Activated CD4-positive, alpha-beta T cell treated with anti-CD3 and anti-CD28 coated beads, Interleukin-2, amount 10 ng/mL, durations not matched to agents 7 days and 5 days (primary cell): Measurements from ENCODE around the gene SH2D4B. TPM values are rescaled to one million over a fixed set of nuclear protein-coding genes. Genes with fewer than 3 reads are reported as not detected.

Experiments
- CTCF ChIA-PET: fragments of 350-600 bp; sonication (Branson Sonifier 250); formaldehyde crosslinking; loops from one replicate; lab custom pipeline; 2021; ENCODE audit warnings: antibody characterized with exemption; lab: Charles Lee
- POLR2A ChIA-PET: fragments of 350-600 bp; sonication (Branson Sonifier 250); formaldehyde crosslinking; loops from one replicate; lab custom pipeline; 2021; ENCODE audit warnings: antibody characterized with exemption; lab: Charles Lee
- DNase-seq: peaks from one replicate; pipeline ENCODE4 v3.0.0-alpha.2; 2020
- H3K27ac Mint-ChIP-seq: one replicate; pipeline ENCODE4 v1.8.0; 2021; ENCODE audit warnings: mild to moderate bottlenecking, moderate library complexity, mixed read lengths
- H3K27me3 Mint-ChIP-seq: one replicate; pipeline ENCODE4 v1.8.0; 2021; ENCODE audit warnings: mixed read lengths
- H3K36me3 Mint-ChIP-seq: one replicate; pipeline ENCODE4 v1.8.0; 2021; ENCODE audit warnings: low read depth, mixed read lengths
- H3K4me1 Mint-ChIP-seq: one replicate; pipeline ENCODE4 v1.8.0; 2021; ENCODE audit warnings: mixed read lengths
- H3K4me3 Mint-ChIP-seq: one replicate; pipeline ENCODE4 v1.8.0; 2021; ENCODE audit warnings: mild to moderate bottlenecking, moderate library complexity, mixed read lengths
- H3K9me3 Mint-ChIP-seq: one replicate; pipeline ENCODE4 v1.8.0; 2021; ENCODE audit warnings: mixed read lengths
- total RNA-seq, 2 experiments: library from RNA; stranded (reverse); gene quantifications; one replicate each; pipeline ENCODE4 v1.2.3, GENCODE V29; 2021

Gene SH2D4B
- total RNA-seq, 2 experiments from 2014 or later: 0.07 to 0.10 TPM

DNA sequence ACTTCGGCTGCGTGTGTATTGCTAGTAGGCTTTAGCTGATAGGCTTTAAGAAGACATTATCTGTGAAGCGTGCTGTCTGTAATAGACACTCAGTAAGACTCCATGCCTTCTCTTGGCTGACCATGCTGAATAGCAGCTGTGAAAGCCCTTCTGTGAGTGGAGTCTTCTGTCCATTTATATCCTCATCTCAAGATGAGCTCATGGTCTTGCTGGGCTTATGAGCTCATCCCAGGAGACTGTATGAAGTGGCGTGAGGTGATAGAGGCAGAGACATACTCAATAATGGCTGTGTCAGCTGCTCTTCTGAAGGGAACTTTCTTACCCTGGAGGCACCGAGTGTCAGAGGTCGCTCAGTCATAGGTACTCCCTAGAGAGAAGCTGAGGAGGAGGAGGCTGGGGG lies 111.5 kb downstream of the SH2D4B start:
- DNase-seq: no peak
- CTCF ChIA-PET: interaction anchor here (0.9 kb wide), 1 partner anchor 12 kb away, joined by 4 read pairs; no protein-coding TSS in a partner anchor
- H3K27me3 Mint-ChIP-seq: peaks cover 3% of the 10 kb centered on the region
- H3K27ac Mint-ChIP-seq: no peak overlapping the region
- H3K4me1 Mint-ChIP-seq: no peaks in the 10 kb centered on the region
- no peak overlapping the region for H3K4me3 Mint-ChIP-seq
- peaks cover 4% of the 10 kb centered on the region for H3K9me3 Mint-ChIP-seq
- POLR2A ChIA-PET: no interaction called here
- H3K36me3 Mint-ChIP-seq: no peaks in the 10 kb centered on the region

DNA sequence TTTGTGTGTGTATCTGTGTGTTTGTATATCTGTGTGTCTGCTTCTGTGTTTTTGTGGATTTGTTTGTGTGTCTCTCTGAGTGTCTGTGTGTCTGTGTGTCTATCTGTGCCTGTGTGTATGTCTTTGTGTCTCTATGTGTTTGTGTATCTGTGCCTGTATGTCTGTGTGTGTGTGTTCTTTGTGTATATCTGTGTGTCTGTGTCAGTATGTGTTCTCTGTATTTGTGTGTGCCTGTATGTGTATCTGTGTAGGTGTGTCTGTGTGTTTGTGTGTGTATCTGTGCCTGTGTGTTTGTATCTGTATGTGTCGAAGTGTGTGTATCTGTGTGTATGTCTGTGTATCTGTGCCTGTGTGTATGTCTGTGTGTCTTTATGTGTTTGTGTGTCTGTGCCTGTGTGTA lies 118.2 kb downstream of the SH2D4B start:
- H3K36me3 Mint-ChIP-seq: no peaks in the 10 kb centered on the region
- ChIA-PET POLR2A (no interaction called here), CTCF (no interaction called here)
- H3K4me3 Mint-ChIP-seq: no peak overlapping the region
- H3K9me3 Mint-ChIP-seq: peaks cover 4% of the 10 kb centered on the region
- no peak for DNase-seq
- peaks cover 3% of the 10 kb centered on the region for H3K27me3 Mint-ChIP-seq
- H3K27ac Mint-ChIP-seq: no peak overlapping the region
- H3K4me1 Mint-ChIP-seq: no peaks in the 10 kb centered on the region

DNA sequence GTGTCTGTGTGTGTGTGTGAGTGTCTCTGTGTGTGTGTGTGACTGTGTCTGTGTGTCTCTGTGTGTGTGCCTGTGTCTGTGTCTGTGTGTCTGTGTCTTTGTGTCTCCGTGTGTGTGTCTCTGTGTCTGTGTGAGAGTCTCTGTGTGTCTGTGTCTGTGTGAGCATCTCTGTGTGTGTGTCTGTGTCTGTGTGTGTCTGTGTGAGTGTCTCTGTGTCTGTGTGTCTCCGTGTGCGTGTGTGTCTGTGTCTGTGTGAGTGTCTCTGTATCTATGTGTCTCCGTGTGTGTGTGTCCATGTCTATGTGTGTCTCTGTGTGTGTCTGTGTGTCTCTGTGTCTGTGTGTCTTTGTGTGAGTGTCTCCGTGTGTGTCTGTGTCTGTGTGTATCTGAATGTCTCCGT lies 120.4 kb downstream of the SH2D4B start:
- H3K36me3 Mint-ChIP-seq: no peaks in the 10 kb centered on the region
- H3K27me3 Mint-ChIP-seq: peaks cover 6% of the 10 kb centered on the region
- no peak for DNase-seq
- peaks cover 4% of the 10 kb centered on the region for H3K9me3 Mint-ChIP-seq
- no peak overlapping the region for H3K4me3 Mint-ChIP-seq
- peaks cover 2% of the 10 kb centered on the region for H3K4me1 Mint-ChIP-seq
- no peak overlapping the region for H3K27ac Mint-ChIP-seq
- ChIA-PET POLR2A (no interaction called here), CTCF (no interaction called here)

DNA sequence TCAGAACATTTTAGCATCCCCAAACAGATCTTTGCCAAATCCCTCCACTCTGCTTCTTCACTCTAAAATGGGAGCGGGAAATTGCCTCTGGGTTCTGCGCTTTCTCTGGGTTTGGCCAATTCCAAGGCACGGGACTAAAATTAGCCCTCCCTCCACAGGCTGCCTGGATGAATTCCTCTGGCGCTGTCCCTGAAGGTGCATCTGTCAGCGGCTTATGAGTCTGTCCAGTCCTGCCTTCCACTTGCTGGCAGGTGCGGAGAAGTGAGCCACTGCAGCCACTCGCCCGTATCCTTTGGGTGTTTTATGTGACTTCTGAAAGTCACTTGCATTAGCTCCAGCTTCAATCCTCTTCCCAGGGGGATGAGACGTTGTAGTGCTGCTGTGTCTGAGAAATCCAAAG lies 121.6 kb downstream of the SH2D4B start:
- CTCF ChIA-PET: interaction anchor here (1.6 kb wide), 1 partner anchor 14 kb away, joined by 4 read pairs; no protein-coding TSS in a partner anchor
- peaks cover 6% of the 10 kb centered on the region for H3K27me3 Mint-ChIP-seq
- no peak for DNase-seq
- H3K9me3 Mint-ChIP-seq: no peaks in the 10 kb centered on the region
- no peak overlapping the region for H3K27ac Mint-ChIP-seq
- H3K36me3 Mint-ChIP-seq: no peaks in the 10 kb centered on the region
- H3K4me3 Mint-ChIP-seq: no peak overlapping the region
- POLR2A ChIA-PET: no interaction called here
- H3K4me1 Mint-ChIP-seq: peaks cover 2% of the 10 kb centered on the region

DNA sequence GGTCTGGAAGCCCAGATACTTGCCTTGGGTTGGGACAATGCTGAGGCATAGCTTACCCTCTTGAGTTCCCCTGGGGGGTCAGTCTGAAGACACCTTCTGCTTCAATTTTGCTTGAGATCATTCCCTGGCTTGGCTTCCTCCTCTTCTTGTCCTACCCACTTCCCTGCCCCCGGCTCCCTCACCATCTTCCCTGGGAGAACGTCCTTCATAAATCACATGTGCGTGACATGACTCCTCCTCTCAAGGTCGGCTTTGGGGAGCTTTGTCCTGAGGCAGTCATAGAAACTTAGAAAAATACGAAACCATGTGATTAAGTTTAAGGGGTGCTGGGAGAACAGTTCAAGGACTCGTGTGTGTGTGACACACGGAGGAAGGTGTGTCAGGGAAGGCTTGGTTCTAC lies 122.6 kb downstream of the SH2D4B start:
- ChIA-PET POLR2A (no interaction called here), CTCF (interaction anchor here (1.3 to 1.6 kb wide), 2 partner anchors 8 to 15 kb away, joined by 3 to 4 read pairs; no protein-coding TSS in a partner anchor)
- H3K9me3 Mint-ChIP-seq: no peaks in the 10 kb centered on the region
- peaks cover 6% of the 10 kb centered on the region for H3K27me3 Mint-ChIP-seq
- H3K27ac Mint-ChIP-seq: no peak overlapping the region
- H3K4me1 Mint-ChIP-seq: peaks cover 2% of the 10 kb centered on the region
- no peak for DNase-seq
- H3K36me3 Mint-ChIP-seq: no peaks in the 10 kb centered on the region
- H3K4me3 Mint-ChIP-seq: no peak overlapping the region

DNA sequence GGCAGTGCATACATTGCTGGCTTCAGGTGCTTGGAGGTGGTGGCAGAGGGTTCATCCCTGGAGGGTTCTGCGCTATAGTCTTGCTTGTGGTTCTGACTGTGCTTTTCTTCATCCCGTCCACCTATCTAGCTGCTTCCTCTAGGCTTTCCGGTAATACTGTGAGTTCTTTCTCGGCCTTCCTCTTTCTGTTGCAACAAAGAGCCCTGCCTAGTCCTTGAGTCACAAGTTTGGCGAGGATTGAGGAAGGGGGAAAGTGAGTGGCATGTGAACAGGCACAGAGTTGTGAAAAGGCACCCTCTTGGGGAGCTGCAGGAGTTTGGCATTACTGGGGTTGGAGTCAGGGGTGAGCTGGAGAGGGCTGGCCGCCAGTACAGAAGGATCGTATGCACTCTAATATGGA lies 123.0 kb downstream of the SH2D4B start:
- POLR2A ChIA-PET: no interaction called here
- H3K4me3 Mint-ChIP-seq: no peak overlapping the region

DNA sequence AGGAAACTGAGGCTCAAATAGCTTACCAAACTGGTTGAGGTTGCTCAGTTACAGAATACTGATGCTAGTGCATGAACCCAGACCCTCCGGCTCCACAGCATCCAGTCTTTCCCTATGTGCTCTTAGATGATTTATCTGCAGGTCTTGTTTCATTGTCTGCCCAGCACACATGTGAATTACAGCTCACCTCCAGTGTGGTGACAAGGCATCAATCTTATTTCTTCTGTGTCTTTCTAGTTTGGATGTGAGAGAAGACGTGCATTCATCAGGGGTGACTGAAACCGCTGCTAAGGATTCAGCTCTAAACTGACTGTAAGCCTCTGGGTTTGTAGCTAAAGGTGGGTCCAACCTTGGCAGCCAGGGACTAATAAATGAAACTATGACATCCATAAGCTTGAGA lies 123.8 kb downstream of the SH2D4B start:
- CTCF ChIA-PET: interaction anchor here (1.2 to 2.4 kb wide), 3 partner anchors 9 to 13 kb away, joined by 3 to 9 read pairs (median 4); no protein-coding TSS in a partner anchor
- Mint-ChIP-seq H3K4me1 (peaks cover 2% of the 10 kb centered on the region), H3K36me3 (no peaks in the 10 kb centered on the region), H3K9me3 (no peaks in the 10 kb centered on the region), H3K27me3 (peaks cover 6% of the 10 kb centered on the region), H3K27ac (no peak overlapping the region), H3K4me3 (no peak overlapping the region)
- POLR2A ChIA-PET: no interaction called here
- DNase-seq: no peak

More for the DNA sequence above, 123.0 kb downstream of the SH2D4B start:
- Mint-ChIP-seq H3K36me3 (no peaks in the 10 kb centered on the region), H3K27ac (no peak overlapping the region), H3K4me1 (peaks cover 2% of the 10 kb centered on the region), H3K9me3 (no peaks in the 10 kb centered on the region), H3K27me3 (peaks cover 6% of the 10 kb centered on the region)
- CTCF ChIA-PET: interaction anchor here (1.2 to 1.6 kb wide), 3 partner anchors 8 to 15 kb away, joined by 3 to 4 read pairs (median 4); no protein-coding TSS in a partner anchor
- no peak for DNase-seq

DNA sequence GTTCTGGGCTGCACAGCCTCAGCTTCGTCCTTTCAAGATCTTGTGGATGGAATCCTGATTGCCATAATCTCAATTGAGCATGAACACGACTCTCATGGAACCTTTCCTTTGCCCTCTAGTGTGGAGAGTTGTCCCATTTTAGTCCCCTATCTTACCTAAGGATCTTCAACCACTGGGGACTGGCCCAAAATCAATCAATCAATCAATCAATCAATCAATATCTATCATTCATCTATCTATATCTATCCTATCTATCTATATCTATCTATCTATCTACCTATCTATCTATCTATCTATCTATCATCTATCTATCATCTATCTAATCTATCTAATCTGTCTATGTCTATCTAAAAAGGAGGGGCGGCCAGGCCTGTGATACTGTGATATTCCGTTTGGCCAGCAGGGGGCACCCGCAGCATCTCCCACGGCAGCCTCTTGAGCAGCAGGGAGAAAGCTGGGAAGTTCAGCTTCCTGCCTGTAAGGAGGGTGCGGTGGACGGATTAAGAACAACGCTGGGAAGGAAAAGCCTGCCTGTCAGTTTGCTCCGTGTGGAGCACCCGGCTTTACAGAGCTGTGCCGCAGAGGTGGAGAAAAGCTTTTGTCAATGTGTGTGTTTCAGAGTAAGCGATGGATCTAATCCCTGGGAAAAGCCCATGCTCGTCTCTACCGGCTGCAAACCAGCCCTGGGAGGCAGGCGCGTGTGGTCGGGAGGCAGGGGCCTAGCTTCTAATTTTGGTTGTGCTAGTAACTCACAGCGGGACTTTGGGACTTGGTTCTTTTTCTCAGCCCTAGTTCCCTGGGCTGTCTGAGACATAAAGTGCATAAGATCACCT lies 124.9 kb downstream of the SH2D4B start:
- ChIA-PET POLR2A (no interaction called here), CTCF (interaction anchor here (0.5 to 2.4 kb wide), 5 partner anchors 9 to 138 kb away, joined by 3 to 9 read pairs (median 4); no protein-coding TSS in a partner anchor)
- peaks cover 6% of the 10 kb centered on the region for H3K27me3 Mint-ChIP-seq
- peaks cover 2% of the 10 kb centered on the region for H3K4me1 Mint-ChIP-seq
- DNase-seq: peak; percentile 62
- H3K4me3 Mint-ChIP-seq: no peak overlapping the region
- H3K36me3 Mint-ChIP-seq: no peaks in the 10 kb centered on the region
- H3K27ac Mint-ChIP-seq: no peak overlapping the region
- no peaks in the 10 kb centered on the region for H3K9me3 Mint-ChIP-seq

DNA sequence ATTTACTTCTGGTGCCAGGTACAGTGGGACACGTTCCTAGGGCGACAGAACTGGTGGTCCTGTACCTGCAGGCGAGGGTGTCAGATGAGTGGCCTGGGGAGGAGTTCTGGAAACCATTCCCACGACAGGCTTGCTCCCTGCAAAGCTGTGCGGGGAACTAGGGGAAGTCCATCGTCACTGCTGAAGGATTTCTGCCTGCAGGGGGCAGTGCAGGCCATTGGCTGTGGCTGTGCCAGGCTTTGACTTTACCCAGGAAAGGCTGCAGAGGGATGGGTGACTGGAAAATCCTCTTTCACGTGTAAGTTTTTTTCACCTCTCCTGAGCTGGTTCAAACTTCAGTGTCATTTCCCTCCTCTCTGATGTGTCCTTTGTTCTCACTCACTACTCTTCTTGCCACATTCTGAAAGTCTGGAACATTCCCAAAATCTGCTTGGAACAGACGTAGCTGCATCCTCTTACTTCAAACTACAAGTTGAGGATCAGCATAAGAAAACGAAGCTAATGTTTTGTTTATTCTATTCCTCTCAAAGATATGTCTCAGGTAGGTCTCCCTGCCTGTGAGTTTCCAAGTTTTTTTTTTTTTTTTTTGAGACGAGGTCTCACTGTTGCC lies 126.5 kb downstream of the SH2D4B start:
- H3K4me1 Mint-ChIP-seq: peaks cover 2% of the 10 kb centered on the region

DNA sequence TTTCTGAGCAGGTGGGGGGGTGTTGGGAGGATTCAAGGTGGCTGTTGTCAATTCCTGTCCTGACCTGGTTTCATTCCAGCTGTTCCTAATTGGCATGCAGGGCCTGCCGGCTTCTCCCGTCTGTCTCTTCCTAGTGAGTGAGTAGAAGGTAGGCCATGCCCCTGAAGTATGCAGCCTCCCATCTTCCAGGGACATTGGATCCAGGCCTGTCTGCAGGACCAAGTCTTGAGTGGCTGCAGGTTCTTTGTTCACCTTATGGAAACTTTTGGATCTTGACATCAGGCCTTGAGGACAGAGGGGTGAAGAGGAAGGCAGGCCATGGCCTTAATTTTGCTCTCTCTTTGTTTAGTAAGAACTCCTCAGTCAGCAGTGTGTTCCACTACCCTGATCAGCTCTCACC lies 131.8 kb downstream of the SH2D4B start:
- Mint-ChIP-seq H3K4me3 (no peak overlapping the region), H3K27me3 (no peaks in the 10 kb centered on the region), H3K36me3 (no peaks in the 10 kb centered on the region), H3K27ac (no peak overlapping the region), H3K9me3 (no peaks in the 10 kb centered on the region), H3K4me1 (no peaks in the 10 kb centered on the region)
- DNase-seq: no peak
- ChIA-PET CTCF (no interaction called here), POLR2A (no interaction called here)

More for the DNA sequence above, 126.5 kb downstream of the SH2D4B start:
- ChIA-PET CTCF (interaction anchor here (0.6 to 2.4 kb wide), 3 partner anchors 11 to 279 kb away, joined by 3 to 9 read pairs (median 3); no protein-coding TSS in a partner anchor), POLR2A (no interaction called here)
- H3K36me3 Mint-ChIP-seq: no peaks in the 10 kb centered on the region
- peaks cover 6% of the 10 kb centered on the region for H3K27me3 Mint-ChIP-seq
- DNase-seq: peak; percentile 46
- H3K9me3 Mint-ChIP-seq: no peaks in the 10 kb centered on the region
- H3K27ac Mint-ChIP-seq: no peak overlapping the region
- no peak overlapping the region for H3K4me3 Mint-ChIP-seq

DNA sequence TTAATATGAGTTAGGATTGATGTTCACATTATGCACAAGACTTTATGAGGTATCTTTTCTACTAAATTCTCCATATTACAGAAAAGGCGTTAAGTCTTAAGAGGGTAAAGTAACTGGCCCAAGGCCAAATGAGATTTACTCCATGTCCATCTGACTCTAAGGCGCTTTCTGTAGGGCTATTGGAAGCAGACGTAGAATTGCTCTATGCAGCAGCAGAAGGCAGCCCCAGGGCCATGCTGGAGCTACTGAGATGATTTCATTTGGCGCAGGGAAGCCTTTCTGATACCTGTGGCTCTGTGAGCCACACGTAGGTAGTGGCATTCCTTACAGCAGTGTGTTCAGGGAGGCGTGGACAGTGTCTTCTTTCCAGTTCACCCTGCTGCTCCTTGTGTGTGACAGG lies 133.1 kb downstream of the SH2D4B start:
- Mint-ChIP-seq H3K9me3 (no peaks in the 10 kb centered on the region), H3K4me1 (no peaks in the 10 kb centered on the region), H3K4me3 (no peak overlapping the region), H3K27me3 (no peaks in the 10 kb centered on the region), H3K36me3 (no peaks in the 10 kb centered on the region), H3K27ac (no peak overlapping the region)
- no peak for DNase-seq
- ChIA-PET POLR2A (no interaction called here), CTCF (interaction anchor here (1.0 kb wide), 1 partner anchor 8 kb away, joined by 3 read pairs; no protein-coding TSS in a partner anchor)

DNA sequence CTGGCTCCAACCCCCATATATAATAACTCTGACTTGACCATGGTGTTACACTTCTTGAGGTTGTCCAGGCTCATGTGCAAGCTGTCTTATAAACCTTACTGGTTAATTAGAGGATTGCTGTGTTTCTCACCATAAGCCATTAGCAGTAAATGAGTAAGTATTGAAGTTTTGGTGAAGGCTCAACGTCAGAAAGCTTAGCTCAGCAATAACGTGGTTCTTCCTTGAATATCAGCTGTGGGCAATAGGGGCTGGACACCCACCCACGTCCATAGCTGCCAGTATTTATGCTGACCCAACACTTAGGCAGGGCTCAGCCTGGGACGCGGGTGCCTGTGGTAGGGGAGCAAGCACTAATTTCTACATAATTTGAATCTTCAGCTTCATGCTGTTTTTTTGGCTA lies 134.1 kb downstream of the SH2D4B start:
- Mint-ChIP-seq H3K9me3 (no peaks in the 10 kb centered on the region), H3K27ac (no peak overlapping the region), H3K36me3 (no peaks in the 10 kb centered on the region), H3K27me3 (peaks cover 2% of the 10 kb centered on the region), H3K4me3 (no peak overlapping the region), H3K4me1 (no peaks in the 10 kb centered on the region)
- CTCF ChIA-PET: interaction anchor here (1.0 to 1.3 kb wide), 2 partner anchors 9 to 10 kb away, joined by 3 read pairs; no protein-coding TSS in a partner anchor
- POLR2A ChIA-PET: no interaction called here
- DNase-seq: no peak

DNA sequence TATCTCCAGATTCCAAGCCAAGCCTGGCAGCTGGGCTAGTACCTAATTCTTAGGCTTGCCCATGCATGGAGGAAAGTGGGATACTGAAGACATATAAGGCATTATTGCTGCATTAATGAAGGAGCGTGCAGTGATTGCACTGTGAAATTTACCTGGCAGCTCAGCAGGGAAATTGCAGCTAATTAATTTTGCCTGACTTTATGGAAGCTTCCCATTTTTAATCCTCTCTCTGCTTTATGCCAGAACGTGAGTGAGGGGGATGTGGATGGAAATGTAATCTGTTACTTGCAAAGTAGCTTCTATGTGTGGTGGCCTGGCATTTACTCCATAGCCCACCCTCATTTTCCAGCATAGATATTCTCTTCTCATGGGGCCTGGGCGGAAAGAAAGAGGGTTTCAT lies 134.9 kb downstream of the SH2D4B start:
- peaks cover 2% of the 10 kb centered on the region for H3K27me3 Mint-ChIP-seq
- POLR2A ChIA-PET: no interaction called here
- H3K4me3 Mint-ChIP-seq: no peak overlapping the region
- H3K9me3 Mint-ChIP-seq: no peaks in the 10 kb centered on the region
- CTCF ChIA-PET: interaction anchor here (1.3 kb wide), 1 partner anchor 9 kb away, joined by 3 read pairs; no protein-coding TSS in a partner anchor
- DNase-seq: no peak
- H3K4me1 Mint-ChIP-seq: no peaks in the 10 kb centered on the region
- no peak overlapping the region for H3K27ac Mint-ChIP-seq
- H3K36me3 Mint-ChIP-seq: no peaks in the 10 kb centered on the region
